ENCODE results near the gene MANEA.
"Not testable (repeated sequence)": the region's sequence is repeated elsewhere in the genome, so short reads cannot be mapped to it uniquely, and the experiment has no call there.

MANEA gene, protein sequence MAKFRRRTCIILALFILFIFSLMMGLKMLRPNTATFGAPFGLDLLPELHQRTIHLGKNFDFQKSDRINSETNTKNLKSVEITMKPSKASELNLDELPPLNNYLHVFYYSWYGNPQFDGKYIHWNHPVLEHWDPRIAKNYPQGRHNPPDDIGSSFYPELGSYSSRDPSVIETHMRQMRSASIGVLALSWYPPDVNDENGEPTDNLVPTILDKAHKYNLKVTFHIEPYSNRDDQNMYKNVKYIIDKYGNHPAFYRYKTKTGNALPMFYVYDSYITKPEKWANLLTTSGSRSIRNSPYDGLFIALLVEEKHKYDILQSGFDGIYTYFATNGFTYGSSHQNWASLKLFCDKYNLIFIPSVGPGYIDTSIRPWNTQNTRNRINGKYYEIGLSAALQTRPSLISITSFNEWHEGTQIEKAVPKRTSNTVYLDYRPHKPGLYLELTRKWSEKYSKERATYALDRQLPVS

DNA sequence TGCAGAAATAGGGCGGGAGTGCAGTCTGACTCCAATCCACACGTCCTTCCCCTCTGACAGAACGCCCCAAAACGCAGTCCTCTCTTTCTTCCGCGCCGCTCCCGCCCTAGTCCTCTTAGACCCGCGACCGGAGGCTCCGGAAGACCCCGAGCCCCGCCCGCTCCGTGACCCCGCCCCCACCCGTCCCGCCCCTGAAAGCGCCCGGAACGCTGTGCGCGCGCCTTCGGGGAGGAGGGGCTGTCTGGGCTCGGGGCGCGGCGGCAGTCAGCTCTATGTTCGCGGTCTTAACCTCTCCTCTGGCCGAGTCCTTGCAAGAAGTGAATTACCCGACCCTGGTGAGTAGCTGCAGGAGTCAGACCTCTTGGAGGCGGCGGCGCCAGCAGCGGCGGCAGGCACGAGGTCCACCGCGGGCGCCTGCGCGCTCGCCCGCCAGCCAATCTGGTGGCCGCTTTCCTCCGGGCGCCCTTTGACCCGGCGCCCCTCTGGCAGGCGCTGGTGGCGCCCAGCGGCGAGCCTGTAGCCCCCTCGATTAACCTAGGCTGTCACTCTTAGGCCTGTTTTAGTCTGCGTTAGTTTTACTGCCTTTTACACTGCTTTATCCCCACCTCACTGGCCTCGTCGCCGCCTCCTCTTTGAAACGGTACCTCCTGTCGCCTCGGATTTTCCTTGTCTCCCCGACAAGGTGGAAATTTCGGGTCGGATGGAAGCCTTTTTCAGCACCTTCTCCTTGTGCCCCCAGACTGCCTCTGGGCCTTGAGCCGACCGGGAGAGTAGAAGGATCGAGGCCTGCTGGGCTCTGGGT is at the start of gene MANEA:
TSS of gene MANEA (plus strand) at position 232 of the 802 bp plus-strand sequence. CDS start 8,905 bp downstream, outside the sequence.
- peak; percentile 50 for DNase-seq (ENCODE audit: low read depth)

DNA sequence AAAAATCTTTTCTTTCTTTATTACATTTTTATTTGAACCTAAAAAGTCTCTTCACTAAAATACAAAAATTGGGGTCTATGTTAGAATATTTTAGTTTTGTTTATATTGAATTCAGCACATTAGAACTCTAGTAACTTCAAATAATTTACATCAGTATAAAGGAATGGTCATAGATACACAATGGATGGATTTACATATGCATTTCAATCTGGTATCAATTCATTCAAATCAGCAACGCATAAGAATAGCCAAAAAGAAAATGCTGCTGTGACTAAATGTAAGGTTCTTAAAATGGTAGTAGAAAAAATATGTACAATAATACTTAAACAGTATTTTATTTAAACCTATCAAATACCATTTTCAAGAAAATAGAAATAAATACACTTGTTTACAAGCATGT is 47.6 kb upstream of the MANEA start:
- no peak for DNase-seq (ENCODE audit: low read depth)

DNA sequence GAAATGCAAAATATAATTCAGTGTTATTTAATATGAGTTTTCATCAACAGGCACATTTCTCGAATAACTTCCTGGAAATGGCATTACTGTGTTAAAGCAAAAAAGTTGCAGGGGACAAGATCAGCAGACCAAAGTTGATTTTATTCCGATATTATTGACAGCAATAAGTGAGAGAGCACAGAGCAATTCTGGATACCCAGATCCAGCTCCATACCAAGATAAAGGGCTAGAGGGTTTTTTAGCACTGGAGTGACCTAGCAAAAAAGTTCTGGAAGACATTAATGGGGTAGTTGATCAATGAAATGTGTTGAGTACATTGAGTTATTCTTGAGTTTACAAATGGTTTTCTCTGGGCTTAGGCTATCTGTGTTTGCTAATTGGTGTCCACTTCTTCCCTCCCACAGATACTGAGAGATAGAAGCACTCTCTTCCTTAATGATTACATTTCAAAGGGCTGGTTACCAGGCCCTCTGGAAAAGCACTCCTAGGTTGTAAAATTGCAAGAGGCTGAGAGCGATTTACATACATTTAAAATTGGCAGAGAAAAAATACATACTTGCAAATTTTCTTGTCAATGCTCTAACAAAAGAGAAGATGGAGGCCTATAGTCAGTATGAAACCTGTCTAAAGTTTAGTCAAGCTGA is 47.0 kb upstream of the MANEA start:
- DNase-seq (ENCODE audit: low read depth) = no peak

DNA sequence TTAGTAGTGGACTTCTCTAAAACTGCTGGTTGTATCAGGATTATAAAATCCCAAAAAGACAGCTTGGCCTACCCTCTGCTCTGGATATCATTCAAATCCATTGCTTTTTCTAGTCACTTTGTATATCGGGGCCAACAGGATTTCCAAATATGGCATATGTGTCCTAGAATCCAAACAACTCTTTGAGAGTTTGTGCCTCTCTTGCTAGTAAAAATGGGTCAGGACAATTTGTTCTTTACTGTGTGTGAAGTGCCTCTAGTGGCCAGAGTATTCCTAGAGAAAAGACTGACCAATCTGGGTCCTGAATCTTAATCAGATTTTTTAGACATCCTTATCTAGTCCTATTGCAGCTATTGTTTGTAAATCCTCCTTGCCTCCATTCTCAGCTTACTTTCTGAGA is 33.5 kb upstream of the MANEA start:
- no peak for DNase-seq (ENCODE audit: low read depth)

DNA sequence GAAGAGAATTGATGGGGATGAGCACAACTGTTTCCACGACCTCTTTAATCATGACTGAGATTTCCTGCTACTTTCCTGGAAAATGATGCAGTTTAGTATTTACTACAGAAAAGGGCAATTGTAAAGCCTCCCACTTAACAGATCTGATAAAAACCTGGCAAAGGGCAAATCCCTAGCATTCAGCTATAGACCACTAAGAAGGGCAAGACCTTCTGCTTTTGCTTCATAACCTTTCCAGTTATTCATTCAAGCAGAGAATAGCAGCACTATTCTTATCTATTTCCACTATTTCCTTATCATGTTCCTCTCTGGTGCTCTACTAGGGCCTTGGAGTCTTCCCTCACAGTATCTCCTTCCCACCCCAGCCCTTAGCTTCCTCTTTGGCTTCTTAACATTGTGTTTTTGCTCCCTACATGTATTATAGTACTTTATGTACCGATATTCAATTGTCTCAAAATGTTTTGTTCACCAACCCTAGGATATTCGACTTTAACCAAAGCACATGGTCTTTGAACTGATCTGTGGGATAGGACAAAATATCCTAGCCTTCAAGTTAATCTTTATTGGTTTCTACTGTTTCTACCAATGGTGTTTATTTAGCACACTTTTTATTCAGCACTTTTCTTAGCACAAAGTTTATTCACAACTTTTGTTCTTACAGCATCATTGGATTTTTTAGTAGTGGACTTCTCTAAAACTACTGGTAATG is 32.7 kb upstream of the MANEA start:
- DNase-seq (ENCODE audit: low read depth) = no peak

DNA sequence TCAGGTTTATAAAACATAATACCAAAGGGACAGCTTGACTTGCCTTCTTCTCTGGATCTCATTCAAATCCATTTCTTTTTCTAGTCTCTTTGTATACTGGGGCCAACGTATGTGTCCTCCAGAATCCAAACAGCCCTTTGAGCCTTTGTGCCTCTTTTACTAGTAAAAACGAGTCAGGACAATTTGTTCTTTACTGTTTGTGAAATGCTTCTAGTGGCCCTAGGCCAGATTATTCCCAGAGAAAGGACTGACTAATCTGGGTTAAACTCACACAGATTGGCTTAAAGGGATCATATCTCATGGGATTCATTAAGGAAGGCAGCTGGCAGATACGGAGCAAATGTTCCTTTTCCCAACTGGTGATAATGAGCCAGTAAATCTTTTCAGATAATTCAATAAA is 32.1 kb upstream of the MANEA start:
- no peak for DNase-seq (ENCODE audit: low read depth)

DNA sequence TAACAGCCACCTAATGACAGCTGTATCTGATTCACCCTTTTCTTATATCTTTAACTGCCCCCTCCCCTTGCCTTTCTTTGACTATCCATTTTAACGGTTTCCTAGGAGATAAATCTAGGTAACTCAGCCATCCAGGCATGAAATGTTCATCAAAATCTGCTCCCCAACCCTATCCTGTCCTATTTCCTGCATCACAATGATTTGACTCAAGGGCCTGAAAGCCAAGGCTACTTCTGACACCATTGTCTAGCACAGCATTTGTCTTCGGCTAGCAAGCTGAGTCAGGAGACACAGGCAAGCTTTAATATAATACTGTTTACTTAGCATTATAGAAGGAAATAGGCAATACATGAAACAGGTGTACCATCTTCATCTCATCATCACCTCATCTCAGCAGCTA is 31.6 kb upstream of the MANEA start:
- no peak for DNase-seq (ENCODE audit: low read depth)

DNA sequence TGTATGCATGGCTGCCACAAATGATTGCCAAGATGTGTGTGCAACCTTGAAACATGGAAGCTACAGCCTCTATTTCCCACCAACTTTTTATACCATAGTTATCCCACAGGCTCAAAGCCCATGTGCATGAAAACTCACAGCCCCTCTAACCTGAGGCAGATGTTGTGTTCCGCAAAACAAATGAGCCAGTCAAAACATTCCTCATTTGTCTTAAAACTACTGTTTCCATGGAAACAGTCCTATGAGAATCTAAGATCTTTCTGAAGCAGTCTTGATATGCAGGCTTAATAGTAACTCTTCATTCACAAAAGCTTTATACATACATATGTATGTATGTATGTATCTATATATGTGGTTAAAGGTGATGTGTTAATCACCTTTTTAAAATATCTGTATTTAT is 31.2 kb upstream of the MANEA start:
- no peak for DNase-seq (ENCODE audit: low read depth)

DNA sequence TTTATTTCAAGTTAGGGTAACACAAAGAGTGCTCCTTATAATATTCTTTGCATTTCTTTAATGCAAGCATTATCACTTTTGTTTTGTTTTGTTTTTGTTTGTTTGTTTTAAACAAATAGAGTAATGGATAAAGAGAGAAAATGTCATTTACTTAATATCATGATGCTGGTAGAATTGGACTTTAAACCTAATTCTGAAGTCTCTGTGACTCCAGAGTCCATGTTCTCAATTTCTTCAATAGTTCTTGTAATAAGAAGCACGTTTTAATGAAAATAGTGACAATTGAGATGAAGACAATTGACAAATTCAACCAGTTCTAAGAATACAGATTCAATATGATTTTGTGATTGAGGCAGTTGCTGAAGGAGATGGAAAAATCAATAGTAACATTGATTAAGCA is 30.3 kb upstream of the MANEA start:
- DNase-seq (ENCODE audit: low read depth) = no peak

DNA sequence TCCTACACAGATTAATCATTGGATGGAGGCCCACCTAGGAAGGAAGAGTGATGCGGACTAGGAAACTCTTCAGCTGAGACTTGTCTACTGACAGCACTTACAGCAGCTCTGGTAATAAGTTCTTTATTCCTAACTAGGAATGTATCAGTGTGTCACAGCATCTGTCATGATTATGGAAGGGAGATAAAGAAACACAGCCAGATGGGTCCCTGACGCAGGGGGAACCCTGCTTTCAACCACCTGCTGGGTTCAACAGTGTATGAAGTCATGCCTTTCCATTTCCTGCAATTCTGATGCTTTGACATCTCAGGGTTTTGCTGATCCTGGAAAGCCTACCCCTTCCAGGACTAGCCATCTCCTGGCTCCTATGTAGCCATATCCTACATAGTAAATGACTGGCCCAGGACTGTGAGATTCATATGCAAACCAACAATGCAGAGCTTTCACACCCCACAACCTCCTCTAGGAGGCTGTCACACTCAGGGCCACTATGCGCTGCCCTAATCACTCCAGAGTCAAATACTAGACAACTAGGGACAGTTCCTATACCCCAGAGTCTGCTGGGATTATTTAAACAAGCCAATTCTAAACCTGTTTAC is 29.0 kb upstream of the MANEA start:
- no peak for DNase-seq (ENCODE audit: low read depth)

DNA sequence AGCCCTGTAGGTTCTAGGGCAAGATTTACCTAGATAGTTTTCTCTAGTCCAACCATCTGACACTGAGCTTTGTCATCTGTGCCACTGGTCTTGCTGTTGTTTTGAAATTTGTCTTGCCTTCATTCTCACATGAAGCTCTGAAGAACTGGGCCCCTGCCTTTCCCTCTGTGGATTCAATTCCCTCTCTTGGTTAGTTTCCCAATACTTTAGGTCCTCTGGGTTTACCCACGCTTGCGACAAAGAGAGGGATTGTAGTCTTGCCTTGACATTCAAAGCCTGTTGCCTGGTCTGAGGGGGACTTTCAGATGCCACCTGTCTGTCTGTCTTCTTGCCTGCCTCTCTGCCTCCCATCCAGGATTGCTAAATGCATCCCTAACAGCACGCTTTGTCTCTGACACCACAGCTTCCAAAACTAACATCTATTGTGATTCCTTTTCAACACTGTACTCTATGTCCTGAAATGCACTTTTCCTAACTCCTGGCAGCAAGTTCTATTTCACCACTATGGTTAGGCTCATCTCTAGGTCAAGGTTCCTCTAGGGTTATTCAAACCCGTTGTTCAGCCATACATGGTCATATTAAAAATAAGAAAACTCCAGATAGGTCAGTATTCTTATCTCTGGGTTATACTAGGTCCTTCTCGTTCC is 25.5 kb upstream of the MANEA start:
- DNase-seq (ENCODE audit: low read depth) = no peak

DNA sequence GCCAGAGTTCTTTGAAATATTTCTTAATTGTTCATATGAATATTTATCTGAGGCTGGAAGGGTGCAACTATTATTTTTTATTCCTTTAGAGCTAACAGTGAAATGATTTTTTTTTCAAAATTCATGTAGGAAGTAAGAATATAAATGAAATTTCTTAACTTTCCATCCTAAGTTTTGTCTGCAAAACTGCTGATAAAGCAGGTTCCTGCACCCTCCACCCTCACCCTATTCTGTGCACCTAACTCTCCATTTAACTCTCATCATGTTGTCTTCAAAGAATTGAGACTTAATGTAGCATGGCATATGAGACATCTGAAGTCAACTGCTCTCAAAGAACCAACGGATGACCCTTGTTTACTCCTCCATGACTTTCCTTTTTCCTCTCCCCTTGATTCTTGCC is 23.5 kb upstream of the MANEA start:
- DNase-seq (ENCODE audit: low read depth) = no peak

DNA sequence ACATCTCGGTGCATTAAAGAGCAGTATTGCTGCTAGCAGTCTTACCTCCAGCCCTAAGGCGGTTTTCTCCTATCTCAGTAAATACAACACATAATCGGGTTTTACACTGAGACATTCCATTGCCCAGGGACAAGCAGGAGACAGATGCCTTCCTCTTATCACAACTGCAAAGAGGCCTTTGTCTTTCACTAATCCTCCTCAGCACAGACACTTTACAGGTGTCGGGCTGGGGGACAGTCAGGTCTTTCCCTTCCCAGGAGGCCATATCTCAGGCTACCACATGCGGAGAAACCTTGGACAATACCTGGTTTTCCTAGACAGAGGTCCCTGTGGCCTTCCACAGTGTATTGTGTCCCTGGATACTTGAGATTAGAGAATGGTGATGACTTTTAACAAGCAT is 16.4 kb upstream of the MANEA start:
- not testable (repeated sequence) for DNase-seq (ENCODE audit: low read depth)

DNA sequence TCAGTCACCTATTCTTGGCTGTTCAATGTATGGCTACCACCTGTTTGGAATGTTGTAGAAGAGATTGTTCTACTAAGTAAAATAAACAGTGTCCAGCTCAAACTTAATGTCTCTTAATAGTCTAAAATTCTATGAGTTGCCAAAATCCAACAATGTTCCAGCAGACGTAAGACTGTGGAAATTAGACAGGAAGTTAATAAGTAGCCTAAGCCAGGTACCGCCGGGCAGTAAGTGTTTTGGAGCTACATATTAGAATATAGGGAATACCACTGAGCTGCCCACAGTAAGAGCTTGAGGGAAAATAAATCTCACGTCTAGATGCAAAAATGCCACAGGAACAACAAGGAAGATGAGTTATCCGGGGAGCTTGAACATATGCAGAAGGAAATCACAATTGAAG is 7.8 kb upstream of the MANEA start:
- no peak for DNase-seq (ENCODE audit: low read depth)

DNA sequence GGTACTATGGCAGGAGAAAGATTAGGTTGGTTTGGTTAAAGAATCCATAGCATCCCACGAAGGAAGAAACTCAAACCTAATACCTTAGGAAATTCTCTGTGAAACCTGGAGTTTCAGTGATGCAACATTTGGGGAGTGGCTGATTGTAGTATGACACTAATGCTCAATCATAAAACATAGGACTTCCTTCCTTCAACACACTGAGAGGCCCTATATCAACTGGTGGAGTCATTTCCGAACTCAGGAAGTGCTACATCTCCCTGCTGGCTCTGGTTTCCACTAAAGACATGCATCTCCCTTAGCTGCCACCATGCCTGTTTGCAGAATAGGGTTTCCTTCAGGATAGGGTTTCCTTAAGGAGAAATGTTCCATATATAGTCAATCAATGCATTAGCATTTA is 5.2 kb upstream of the MANEA start:
- DNase-seq (ENCODE audit: low read depth) = no peak

DNA sequence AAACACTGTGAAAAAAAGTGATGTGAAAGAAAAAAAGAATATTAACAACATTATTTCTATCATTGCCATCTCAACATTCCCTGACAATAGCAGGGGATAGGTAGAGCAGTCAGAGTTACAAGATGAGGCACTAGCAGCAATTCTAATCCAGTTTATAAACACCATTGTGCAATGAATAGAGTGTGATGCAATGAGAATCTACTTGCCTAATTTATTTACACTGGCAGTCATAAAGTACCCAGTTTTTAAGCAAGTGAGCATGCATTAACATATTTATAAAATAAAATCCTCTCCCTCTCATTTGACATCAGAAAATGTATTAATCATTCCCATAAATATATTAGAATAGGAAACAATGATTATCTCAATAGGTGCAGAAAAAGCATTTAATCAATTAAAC is 2.5 kb upstream of the MANEA start:
- DNase-seq (ENCODE audit: low read depth) = no peak

DNA sequence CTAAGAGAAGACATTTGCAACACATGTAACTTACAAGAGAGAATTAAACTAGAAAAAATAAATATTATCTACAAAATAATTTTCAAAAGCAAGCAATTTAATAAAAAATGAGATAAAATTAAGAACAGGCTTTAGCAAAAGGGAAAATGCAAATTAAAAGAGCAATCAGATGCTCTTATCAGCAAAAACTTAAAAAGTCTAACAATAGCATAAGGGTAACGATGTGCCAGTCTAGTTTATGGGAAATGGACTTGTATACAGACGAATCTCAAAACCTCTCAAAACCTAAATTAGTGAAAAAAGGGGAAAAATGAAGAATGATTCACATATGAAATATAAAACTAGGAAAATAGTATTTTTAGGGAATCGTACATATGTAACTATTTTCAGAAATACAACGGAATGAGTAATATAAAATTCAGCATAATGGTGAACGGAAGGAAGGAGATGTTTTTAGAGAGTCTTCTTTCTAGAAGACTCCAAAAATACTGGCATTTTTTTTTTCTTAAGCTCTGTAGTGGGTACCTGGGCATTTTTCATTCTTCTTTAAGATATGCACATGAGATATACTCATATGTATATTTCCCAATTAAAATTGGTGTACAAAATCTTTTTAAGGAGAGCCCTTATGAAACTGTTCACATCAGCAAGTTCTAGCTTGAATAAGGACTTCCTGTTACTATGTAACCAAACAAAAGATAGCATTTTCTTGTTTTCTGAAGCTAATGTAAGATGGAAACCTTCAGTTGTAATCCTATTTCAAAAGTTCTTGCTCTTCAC is 927 bp upstream of the MANEA start:
- no peak for DNase-seq (ENCODE audit: low read depth)

DNA sequence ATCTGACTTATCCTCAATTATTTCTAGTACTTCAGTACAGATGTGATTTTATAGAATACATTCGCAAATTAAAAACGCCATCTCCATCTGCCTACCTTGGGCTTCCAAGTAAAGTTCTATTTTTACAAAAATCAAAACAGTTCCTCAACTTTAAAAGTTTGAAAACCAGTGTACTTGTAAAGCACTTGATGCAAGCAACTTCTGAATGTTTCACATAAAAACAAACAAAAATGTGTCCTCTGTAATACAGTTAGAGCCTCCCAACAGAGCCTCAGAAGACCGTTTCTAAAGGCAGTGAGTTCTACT is 384 bp upstream of the MANEA start:
- DNase-seq (ENCODE audit: low read depth) = no peak

DNA sequence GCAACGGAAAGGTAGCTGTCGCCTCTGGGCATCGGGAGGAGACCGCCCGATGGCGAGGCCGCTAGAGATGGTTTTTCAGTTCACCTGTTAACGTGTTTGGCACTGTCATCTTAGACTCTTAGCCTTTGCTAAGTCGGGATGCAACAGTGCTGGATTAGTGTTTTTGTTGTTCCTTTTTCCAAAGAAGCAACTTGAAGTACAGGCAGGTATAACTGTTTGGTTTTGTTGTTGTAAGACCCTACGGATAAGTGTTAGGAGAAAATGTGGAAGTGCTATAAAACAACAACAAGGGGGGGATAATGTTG is 723 bp downstream of the MANEA start:
- peak; percentile 6 for DNase-seq (ENCODE audit: low read depth)

DNA sequence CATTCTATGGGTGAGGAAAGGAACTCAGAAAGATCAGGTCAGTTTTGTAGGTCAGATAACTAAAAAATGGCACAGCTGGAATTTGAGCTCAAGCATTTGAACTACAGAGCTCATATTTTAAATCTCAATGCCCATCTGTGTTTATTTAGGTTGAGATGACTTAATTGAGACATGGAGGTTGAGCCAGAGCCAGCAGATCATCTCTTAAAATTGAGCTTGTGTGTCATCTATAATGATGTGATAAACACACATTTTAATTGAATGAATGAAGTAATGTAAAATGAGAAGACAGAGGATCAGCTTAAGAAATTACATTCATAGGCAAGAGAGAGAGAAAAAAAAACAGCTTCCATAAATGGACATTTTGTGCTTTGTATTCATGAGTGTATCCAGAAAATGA is 3.7 kb downstream of the MANEA start:
- DNase-seq (ENCODE audit: low read depth) = no peak

DNA sequence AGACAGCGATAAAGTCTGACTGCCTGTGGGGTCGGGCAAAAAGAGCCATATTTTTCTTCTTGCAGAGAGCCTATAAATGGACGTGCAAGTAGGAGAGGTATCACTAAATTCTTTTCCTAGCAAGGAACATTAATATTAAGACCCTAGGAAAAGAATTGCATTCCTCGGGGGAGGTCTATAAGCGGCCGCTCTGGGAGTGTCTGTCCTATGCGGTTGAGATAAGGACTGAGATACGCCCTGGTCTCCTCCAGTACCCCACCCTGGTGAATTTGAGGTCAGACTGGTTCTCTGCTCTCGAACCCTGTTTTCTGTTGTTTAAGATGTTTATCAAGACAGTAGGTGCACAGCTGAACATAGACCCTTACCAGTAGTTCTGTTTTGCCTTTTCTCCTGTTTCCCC is 6.9 kb downstream of the MANEA start:
- not testable (repeated sequence) for DNase-seq (ENCODE audit: low read depth)

All from HS-5 (cell line).